Uterus (tissue), 4 donors: ENCODE results near the gene GBE1. TPM values are rescaled to one million over a fixed set of nuclear protein-coding genes. Genes with fewer than 3 reads are reported as not detected.
"Not testable (repeated sequence)": the region's sequence is repeated elsewhere in the genome, so short reads cannot be mapped to it uniquely, and the experiment has no call there.

Source experiments
- DNase-seq, 2 donors: peaks; one replicate each; pipeline ENCODE4 v3.0.0-alpha.2; 2019 to 2020
- H3K27ac ChIP-seq, 2 donors: fragments of 200-600 bp; sonication (generic); 1 replicate in 1 of 2; 2 replicates in 1 of 2; pipeline ENCODE4 v1.5.1; 2016 to 2018
- H3K27me3 ChIP-seq, 2 donors: fragments of 200-600 bp; sonication (generic); one replicate each; pipeline ENCODE4 v1.5.1; 2018 to 2019; ENCODE audit warnings: control low read depth in 1 of 2
- H3K36me3 ChIP-seq, 2 donors: fragments of 200-600 bp; sonication (generic); one replicate each; pipeline ENCODE4 v1.5.1; 2019; ENCODE audit warnings: control low read depth in 1 of 2
- H3K4me1 ChIP-seq, 2 donors: fragments of 200-600 bp; sonication (generic); one replicate each; pipeline ENCODE4 v1.5.1; 2018 to 2019; ENCODE audit warnings: control low read depth in 1 of 2
- H3K4me3 ChIP-seq, 2 donors: fragments of 200-600 bp; sonication (generic); 1 replicate in 1 of 2; 2 replicates in 1 of 2; pipeline ENCODE4 v1.5.1; 2018 to 2019; ENCODE audit warnings: mild to moderate bottlenecking in 1 of 2
- H3K9me3 ChIP-seq, 2 donors: fragments of 200-600 bp; sonication (generic); one replicate each; pipeline ENCODE4 v1.5.1; 2019; ENCODE audit warnings: control low read depth in 1 of 2
- CTCF ChIP-seq, 4 experiments: fragments of 200-600 bp in 2 of 4; fragments of 450-650 bp in 2 of 4; sonication (generic) in 2 of 4; IDR thresholded peaks; one replicate each; pipeline ENCODE4 v1.5.1; 2016 to 2019; ENCODE audit warnings: antibody characterized with exemption in 4 of 4, mild to moderate bottlenecking in 2 of 4, moderate library complexity in 1 of 4
- POLR2A ChIP-seq, 2 donors: fragments of 450-650 bp; IDR thresholded peaks; one replicate each; pipeline ENCODE4 v1.6.1; 2016; ENCODE audit warnings: antibody characterized with exemption in 2 of 2, mild to moderate bottlenecking in 1 of 2, moderate library complexity in 1 of 2
- intact Hi-C: fragments of 100-400 bp; cut with DNase I; formaldehyde crosslinking; loops from one replicate; pipeline ENCODE4 v1.15.1; 2023; ENCODE audit warnings: low total_unique reads
- total RNA-seq, 4 donors: library from RNA; depleted of rRNA in 3 of 4; stranded (reverse); fragments of >200 nt in 3 of 4; gene quantifications; one replicate each; pipeline versions ENCODE4 v1.1.0 to v1.2.4, GENCODE V29; 2014 to 2023
- donor health status: DM: yes; HTN: yes; CAD: no.

Gene GBE1
- total RNA-seq, 4 donors from 2014 or later, result 9.2 to 33.8 (median 24.9) TPM

GRCh38 chr3:81764002-81764401, 2.6 kb upstream of the GBE1 start:
- H3K4me1 ChIP-seq, result no peaks in the 10 kb centered on the region
- intact Hi-C loops, result no loop called here
- no peaks in the 10 kb centered on the region for H3K27me3 ChIP-seq
- no peak for DNase-seq
- no peaks in the 10 kb centered on the region for H3K36me3 ChIP-seq
- no peak for TF ChIP-seq CTCF (IDR thresholded peaks at IDR 0.05)
- no peaks in the 10 kb centered on the region for H3K9me3 ChIP-seq
- H3K27ac ChIP-seq, result no peak overlapping the region
- no peak overlapping the region for H3K4me3 ChIP-seq

- intact Hi-C loops, result no loop called here
- TF ChIP-seq CTCF (IDR thresholded peaks at IDR 0.05) (no peak), POLR2A (IDR thresholded peaks at IDR 0.05) (no peak)
- Histone ChIP-seq H3K27ac (peak overlapping the region; percentile 98 to 99), H3K27me3 (no peaks in the 10 kb centered on the region), H3K36me3 (no peaks in the 10 kb centered on the region), H3K4me1 (peaks cover 0 to 2% of the 10 kb centered on the region in 2 donors), H3K9me3 (no peaks in the 10 kb centered on the region), H3K4me3 (no peak overlapping the region)
- DNase-seq, result no peak
Observed at GRCh38 chr3:81763001-81763400, 1.6 kb upstream of the GBE1 start.

GRCh38 chr3:81761904-81762580, 597 bp upstream of the GBE1 start:
- Histone ChIP-seq H3K4me3 (peak overlapping the region; percentile 81 to 90), H3K27ac (peak overlapping the region; percentile 98 to 99), H3K4me1 (peaks cover 0 to 8% of the 10 kb centered on the region in 2 donors), H3K36me3 (no peaks in the 10 kb centered on the region), H3K9me3 (no peaks in the 10 kb centered on the region), H3K27me3 (no peaks in the 10 kb centered on the region)
- intact Hi-C loops, result no loop called here
- no peak for DNase-seq
- TF ChIP-seq POLR2A (IDR thresholded peaks at IDR 0.05) (no peak), CTCF (IDR thresholded peaks at IDR 0.05) (no peak)

GRCh38 chr3:81760215-81760614, 1.2 kb downstream of the GBE1 start:
- no peak for DNase-seq
- Histone ChIP-seq H3K27ac (peak overlapping the region; percentile 98 to 99), H3K27me3 (no peaks in the 10 kb centered on the region), H3K4me3 (peak overlapping the region; percentile 81 to 90), H3K9me3 (no peaks in the 10 kb centered on the region), H3K36me3 (no peaks in the 10 kb centered on the region), H3K4me1 (peaks cover 0 to 8% of the 10 kb centered on the region in 2 donors)
- no peak for TF ChIP-seq CTCF (IDR thresholded peaks at IDR 0.05)
- no peak for TF ChIP-seq POLR2A (IDR thresholded peaks at IDR 0.05)
- intact Hi-C loops, result no loop called here

GRCh38 chr3:81758771-81759170, 2.7 kb downstream of the GBE1 start:
- peak overlapping the region; percentile 98 to 99 for H3K27ac ChIP-seq
- H3K27me3 ChIP-seq, H3K4me3 ChIP-seq, H3K36me3 ChIP-seq, H3K9me3 ChIP-seq, intact Hi-C loops, H3K4me1 ChIP-seq, DNase-seq: not testable (repeated sequence)
